C4-2B (cell line): Measurements from ENCODE around the gene ABCC8.

Source experiments
- H3K27ac ChIP-seq: fragments of 450-650 bp; 2 replicates; pipeline ENCODE4 v1.5.1; 2017
- ZFX ChIP-seq: fragments of 450-650 bp; IDR thresholded peaks from 2 replicates; pipeline ENCODE4 v1.6.1; 2017
- TF ChIP-seq, protein P1 (sequence below): fragments of 450-650 bp; conservative IDR thresholded peaks from 2 replicates; pipeline ENCODE4 v1.5.1; 2017; ENCODE audit warnings: mild to moderate bottlenecking

The ABCC8 gene

GRCh38 chr11:17476317-17477083 lies at the start of gene ABCC8:
Gene ABCC8 (minus strand): TSS chr11:17476845. CDS start chr11:17476776, 69 bp downstream.
- H3K27ac ChIP-seq: no peak within 1 kb of the TSS

DNA sequence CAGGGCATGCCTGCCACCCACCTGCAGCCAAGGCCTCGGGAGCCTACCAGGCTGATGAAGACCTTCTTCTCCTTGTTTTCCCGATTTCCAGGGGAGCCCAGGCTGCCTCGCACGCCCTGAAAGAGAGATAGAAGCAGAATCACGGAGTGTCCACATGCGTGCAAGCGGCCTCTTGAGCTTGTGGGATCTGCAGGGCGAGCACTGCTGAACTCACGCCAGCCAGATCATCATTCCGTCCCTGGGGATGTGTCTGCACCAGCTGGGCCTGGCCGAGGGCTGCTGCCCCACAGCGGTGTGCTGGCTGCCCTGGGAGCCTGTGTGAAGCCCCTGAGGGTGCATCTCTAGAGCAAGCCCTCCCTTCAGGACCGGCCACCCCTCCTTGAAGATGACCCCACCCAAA lies 49.7 kb upstream of the ABCC8 start:
- H3K27ac ChIP-seq: no peak overlapping the region
- TF ChIP-seq ZFX: no peak
- TF ChIP-seq, protein P1, sequence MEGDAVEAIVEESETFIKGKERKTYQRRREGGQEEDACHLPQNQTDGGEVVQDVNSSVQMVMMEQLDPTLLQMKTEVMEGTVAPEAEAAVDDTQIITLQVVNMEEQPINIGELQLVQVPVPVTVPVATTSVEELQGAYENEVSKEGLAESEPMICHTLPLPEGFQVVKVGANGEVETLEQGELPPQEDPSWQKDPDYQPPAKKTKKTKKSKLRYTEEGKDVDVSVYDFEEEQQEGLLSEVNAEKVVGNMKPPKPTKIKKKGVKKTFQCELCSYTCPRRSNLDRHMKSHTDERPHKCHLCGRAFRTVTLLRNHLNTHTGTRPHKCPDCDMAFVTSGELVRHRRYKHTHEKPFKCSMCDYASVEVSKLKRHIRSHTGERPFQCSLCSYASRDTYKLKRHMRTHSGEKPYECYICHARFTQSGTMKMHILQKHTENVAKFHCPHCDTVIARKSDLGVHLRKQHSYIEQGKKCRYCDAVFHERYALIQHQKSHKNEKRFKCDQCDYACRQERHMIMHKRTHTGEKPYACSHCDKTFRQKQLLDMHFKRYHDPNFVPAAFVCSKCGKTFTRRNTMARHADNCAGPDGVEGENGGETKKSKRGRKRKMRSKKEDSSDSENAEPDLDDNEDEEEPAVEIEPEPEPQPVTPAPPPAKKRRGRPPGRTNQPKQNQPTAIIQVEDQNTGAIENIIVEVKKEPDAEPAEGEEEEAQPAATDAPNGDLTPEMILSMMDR: no peak

More at GRCh38 chr11:17476317-17477083, at the start of gene ABCC8:
- TF ChIP-seq ZFX: no peak
- TF ChIP-seq, protein P1: no peak

GRCh38 chr11:17525570-17525969 lies 48.9 kb upstream of the ABCC8 start:
- H3K27ac ChIP-seq: no peak overlapping the region
- TF ChIP-seq ZFX: no peak
- TF ChIP-seq, protein P1: no peak

GRCh38 chr11:17524221-17524620 lies 47.6 kb upstream of the ABCC8 start:
- TF ChIP-seq ZFX: no peak
- TF ChIP-seq, protein P1: no peak
- no peak overlapping the region for H3K27ac ChIP-seq

- H3K27ac ChIP-seq: no peak overlapping the region
- TF ChIP-seq, protein P1: no peak
- TF ChIP-seq ZFX: no peak
These were observed 46.0 kb upstream of the ABCC8 start for GRCh38 chr11:17522655-17523054.

DNA sequence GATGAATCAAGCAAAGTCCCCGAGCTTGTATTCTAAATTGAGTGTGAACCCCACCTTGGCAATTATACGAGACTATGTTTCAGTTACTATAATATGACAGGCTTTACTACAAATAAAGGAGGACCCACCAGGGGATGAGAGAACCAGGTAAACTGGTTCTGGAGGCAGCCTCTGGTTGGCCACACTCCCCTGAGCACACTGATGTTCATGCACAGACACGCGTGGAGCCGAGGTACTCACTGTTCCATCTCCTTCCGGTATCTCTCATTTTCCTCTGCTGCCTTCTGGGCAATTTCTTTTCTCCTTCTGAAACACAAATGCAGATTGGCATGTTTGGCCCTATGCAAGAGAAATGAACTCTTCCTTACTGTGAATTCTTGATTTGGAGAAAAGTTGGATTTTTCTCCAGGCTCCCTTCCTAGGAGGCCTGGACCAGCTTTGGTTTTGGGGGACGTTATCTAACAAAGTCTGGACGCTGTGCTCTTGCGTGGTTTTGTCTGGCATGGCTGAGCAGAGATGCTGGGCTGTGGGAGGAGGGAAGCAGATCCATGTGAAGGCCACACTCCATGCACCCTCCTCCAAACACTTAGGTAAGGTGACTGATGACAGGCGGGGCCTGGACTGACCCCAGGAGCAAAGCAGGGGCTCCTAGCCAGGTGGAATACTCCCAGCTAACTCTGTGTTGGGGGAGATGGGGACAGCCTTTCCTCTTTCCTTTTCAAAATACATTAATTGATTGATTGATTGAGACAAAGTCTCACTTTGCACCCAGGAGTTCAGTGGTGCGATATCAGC lies 44.7 kb upstream of the ABCC8 start:
- H3K27ac ChIP-seq: no peak overlapping the region
- TF ChIP-seq, protein P1: no peak
- no peak for TF ChIP-seq ZFX
